ENCODE measurements around the gene ZNF562. TPM values are rescaled to one million over a fixed set of nuclear protein-coding genes. Genes with fewer than 3 reads are reported as not detected.

ZNF562 gene
- total and polyA plus RNA-seq, 10 of the 15 experiments (the other 5 are each of a cell fraction or from before 2014, with no cell fraction given): 5.2 to 21.1 (median 10.7) TPM

- CTCF ChIA-PET: no interaction called here
- no peaks in the 10 kb centered on the region for H4K20me1 ChIP-seq (ENCODE audit: control insufficient read depth, insufficient read depth)
- H3K9me3 ChIP-seq (replicated peaks; ENCODE audit: control insufficient read depth, insufficient read depth, low read length): no peaks in the 10 kb centered on the region; the same call in 2 of the 3 replicates
- H3K4me3 ChIP-seq: no peak overlapping the region
- intact Hi-C loops (cut with micrococcal nuclease; ENCODE audit: unreplicated experiment): no loop called here
- in situ Hi-C loops (cut with MboI): no loop called here
- no peak overlapping the region for H3K27ac ChIP-seq (ENCODE audit: control insufficient read depth, insufficient read depth)
- no peak overlapping the region for H3K9ac ChIP-seq (ENCODE audit: control insufficient read depth, insufficient read depth, low read length)
- DNase-seq (ENCODE audit: low read depth, low spot score) (no peak), ATAC-seq (no peak), FAIRE-seq (no peak)
- SMC1A ChIA-PET (ENCODE audit: uncharacterized antibody, unreplicated experiment): no interaction called here
- H2AFZ ChIP-seq (ENCODE audit: control insufficient read depth, low read depth, low read length): no peak overlapping the region
- RAD21 ChIA-PET (ENCODE audit: unreplicated experiment): no interaction called here
- no peaks in the 10 kb centered on the region for H3K79me2 ChIP-seq (ENCODE audit: control insufficient read depth, insufficient read depth, low read length)
- H3K36me3 ChIP-seq (ENCODE audit: control insufficient read depth in 2 of 2, insufficient read depth in 2 of 2, low read length in 1 of 2): no peaks in the 10 kb centered on the region
- BruUV-seq (replicated peaks): no TSS peak
- WGBS (ENCODE audit: insufficient coverage, insufficient replicate concordance, low lambda C conversion rate, missing lambda C conversion rate): 2% methylated on average over 3 of the region's 3 CpGs
- no peaks in the 10 kb centered on the region for H3K4me1 ChIP-seq (ENCODE audit: control insufficient read depth, insufficient read depth, low read length)
- POLR2A ChIA-PET: no interaction called here
- TF ChIP-seq TCF7 (IDR thresholded peaks at IDR 0.05; ENCODE audit: borderline replicate concordance): no peak
- no peak for TF ChIP-seq NR2C2 (IDR thresholded peaks at IDR 0.05; ENCODE audit: borderline replicate concordance, control insufficient read depth, insufficient read length, low read depth)
- TF ChIP-seq SMAD1 (IDR thresholded peaks at IDR 0.05; ENCODE audit: low read depth, partially characterized antibody): no peak
- no peak for TF ChIP-seq NFYA (IDR thresholded peaks at IDR 0.05; ENCODE audit: borderline replicate concordance, low read depth, low read length)
- no peak for TF ChIP-seq STAT1 (conservative IDR thresholded peaks at IDR 0.05)
- no peak for TF ChIP-seq JUND (IDR thresholded peaks at IDR 0.05; ENCODE audit: low read depth, low read length)
- no peak for TF ChIP-seq EZH2 (IDR thresholded peaks at IDR 0.05; ENCODE audit: borderline replicate concordance, control insufficient read depth, low read depth, low read length)
- no peak for TF ChIP-seq TARDBP (IDR thresholded peaks at IDR 0.05; ENCODE audit: borderline replicate concordance)
- no peak for TF ChIP-seq REST (IDR thresholded peaks at IDR 0.05; ENCODE audit: low read depth, low read length)
- TF ChIP-seq IRF4 (IDR thresholded peaks at IDR 0.05; ENCODE audit: low read depth, low read length): no peak
- TF ChIP-seq EGR1 (IDR thresholded peaks at IDR 0.05; ENCODE audit: borderline replicate concordance in 1 of 2, low read depth in 2 of 2, low read length in 2 of 2): no peak
- no peak for TF ChIP-seq BCL11A (IDR thresholded peaks at IDR 0.05; ENCODE audit: low read depth, low read length)
- no peak for TF ChIP-seq YY1 (IDR thresholded peaks at IDR 0.05; ENCODE audit: low read depth, low read length)
- H3K27me3 ChIP-seq (replicated peaks in 1 of 2; ENCODE audit: control insufficient read depth in 2 of 2, insufficient read depth in 2 of 2, low read length in 1 of 2): no peaks in the 10 kb centered on the region
- H3K4me2 ChIP-seq (ENCODE audit: control insufficient read depth, insufficient read depth): no peak overlapping the region
Measured at GRCh38 chr19:9597027-9597426, 77.9 kb downstream of the ZNF562 start.

Other genes with a start within 250 kb of the ZNF562 start
Only the 7 nearest of the 9 such genes appear.
- gene ZNF426, start 136.5 kb downstream of the ZNF562 start, total RNA-seq (2014; rRNA removed): 7.1 and 8.6 TPM in 2 replicates
- gene ZNF426, start 136.5 kb downstream of the ZNF562 start, total RNA-seq (2014; rRNA removed; fragmentation: Illumina TruSeq; extraction: Trizol): 10.0 and 10.5 TPM in 2 replicates
- 10.1 and 11.3 TPM in 2 replicates for gene ZNF426, start 136.5 kb downstream of the ZNF562 start, total RNA-seq (2021)
- gene ZNF426, start 136.5 kb downstream of the ZNF562 start, polyA plus RNA-seq (2011; rRNA removed): 3.0 and 4.0 TPM in 2 replicates
- gene ZNF426, start 136.5 kb downstream of the ZNF562 start, polyA plus RNA-seq (2014; fragmentation: Illumina TruSeq; extraction: Trizol): 6.3 and 6.5 TPM in 2 replicates
- gene ZNF426, start 136.5 kb downstream of the ZNF562 start, polyA plus RNA-seq (2014; fragmentation: Nextera tagmentation; extraction: Ambion mirVana): 1 to 10 TPM; 3.5 TPM
- 3.0 and 3.8 TPM in 2 replicates for gene ZNF426, start 136.5 kb downstream of the ZNF562 start, polyA plus RNA-seq (2014; rRNA removed)
- gene ZNF426, start 136.5 kb downstream of the ZNF562 start, polyA plus RNA-seq (2016; fragmentation: Nextera tagmentation; extraction: Ambion mirVana): 1 to 10 TPM; 8.3 to 9.2 TPM
- 55.0 and 69.4 TPM in 2 replicates for gene ZNF121, start 90.6 kb downstream of the ZNF562 start, total RNA-seq (2014; rRNA removed)
- 75.0 and 75.5 TPM in 2 replicates for gene ZNF121, start 90.6 kb downstream of the ZNF562 start, total RNA-seq (2014; rRNA removed; fragmentation: Illumina TruSeq; extraction: Trizol)
- 44.9 and 47.1 TPM in 2 replicates for gene ZNF121, start 90.6 kb downstream of the ZNF562 start, total RNA-seq (2021)
- 20.0 and 28.0 TPM in 2 replicates for gene ZNF121, start 90.6 kb downstream of the ZNF562 start, polyA plus RNA-seq (2011; rRNA removed)
- 18.0 and 24.6 TPM in 2 replicates for gene ZNF121, start 90.6 kb downstream of the ZNF562 start, polyA plus RNA-seq (2014; fragmentation: Illumina TruSeq; extraction: Trizol)
- 10 to 100 TPM in 1 of 2 experiments, 1 to 10 TPM in 1; 4.8 to 14.6 TPM for gene ZNF121, start 90.6 kb downstream of the ZNF562 start, polyA plus RNA-seq (2014; fragmentation: Nextera tagmentation; extraction: Ambion mirVana)
- gene ZNF121, start 90.6 kb downstream of the ZNF562 start, polyA plus RNA-seq (2014; rRNA removed): 12.8 and 13.5 TPM in 2 replicates
- 10 to 100 TPM; 14.3 to 17.4 TPM for gene ZNF121, start 90.6 kb downstream of the ZNF562 start, polyA plus RNA-seq (2016; fragmentation: Nextera tagmentation; extraction: Ambion mirVana)
- gene ZNF561, start 53.9 kb downstream of the ZNF562 start, total RNA-seq (2014; rRNA removed): 15.3 and 23.7 TPM in 2 replicates
- 23.7 and 24.0 TPM in 2 replicates for gene ZNF561, start 53.9 kb downstream of the ZNF562 start, total RNA-seq (2014; rRNA removed; fragmentation: Illumina TruSeq; extraction: Trizol)
- 17.7 and 21.2 TPM in 2 replicates for gene ZNF561, start 53.9 kb downstream of the ZNF562 start, total RNA-seq (2021)
- 38.2 and 44.2 TPM in 2 replicates for gene ZNF561, start 53.9 kb downstream of the ZNF562 start, polyA plus RNA-seq (2011; rRNA removed)
- 25.5 and 28.0 TPM in 2 replicates for gene ZNF561, start 53.9 kb downstream of the ZNF562 start, polyA plus RNA-seq (2014; fragmentation: Illumina TruSeq; extraction: Trizol)
- gene ZNF561, start 53.9 kb downstream of the ZNF562 start, polyA plus RNA-seq (2014; fragmentation: Nextera tagmentation; extraction: Ambion mirVana): 10 to 100 TPM; 12.8 to 18.8 TPM
- 17.0 and 19.4 TPM in 2 replicates for gene ZNF561, start 53.9 kb downstream of the ZNF562 start, polyA plus RNA-seq (2014; rRNA removed)
- 10 to 100 TPM; 18.3 to 23.2 TPM for gene ZNF561, start 53.9 kb downstream of the ZNF562 start, polyA plus RNA-seq (2016; fragmentation: Nextera tagmentation; extraction: Ambion mirVana)
- gene ZNF846, start 93.6 kb upstream of the ZNF562 start, total RNA-seq (2014; rRNA removed): 1.3 and 1.8 TPM in 2 replicates
- gene ZNF846, start 93.6 kb upstream of the ZNF562 start, total RNA-seq (2014; rRNA removed; fragmentation: Illumina TruSeq; extraction: Trizol): 1.5 and 1.7 TPM in 2 replicates
- 1.5 and 2.1 TPM in 2 replicates for gene ZNF846, start 93.6 kb upstream of the ZNF562 start, total RNA-seq (2021)
- gene ZNF846, start 93.6 kb upstream of the ZNF562 start, polyA plus RNA-seq (2011; rRNA removed): 1.2 and 1.6 TPM in 2 replicates
- gene ZNF846, start 93.6 kb upstream of the ZNF562 start, polyA plus RNA-seq (2014; fragmentation: Illumina TruSeq; extraction: Trizol): 1.5 and 1.6 TPM in 2 replicates
- gene ZNF846, start 93.6 kb upstream of the ZNF562 start, polyA plus RNA-seq (2014; fragmentation: Nextera tagmentation; extraction: Ambion mirVana): 1 to 10 TPM in 1 of 2 experiments, under 1 TPM in 1; 0.64 to 1.2 TPM
- gene ZNF846, start 93.6 kb upstream of the ZNF562 start, polyA plus RNA-seq (2014; rRNA removed): 2.6 and 4.1 TPM in 2 replicates
- 1 to 10 TPM; 1.2 to 1.7 TPM for gene ZNF846, start 93.6 kb upstream of the ZNF562 start, polyA plus RNA-seq (2016; fragmentation: Nextera tagmentation; extraction: Ambion mirVana)
- 26.2 and 28.6 TPM in 2 replicates for gene FBXL12, start 144.0 kb upstream of the ZNF562 start, total RNA-seq (2014; rRNA removed)
- 13.1 and 13.6 TPM in 2 replicates for gene FBXL12, start 144.0 kb upstream of the ZNF562 start, total RNA-seq (2014; rRNA removed; fragmentation: Illumina TruSeq; extraction: Trizol)
- gene FBXL12, start 144.0 kb upstream of the ZNF562 start, total RNA-seq (2021): 22.5 and 24.5 TPM in 2 replicates
- gene FBXL12, start 144.0 kb upstream of the ZNF562 start, polyA plus RNA-seq (2011; rRNA removed): 16.5 and 22.0 TPM in 2 replicates
- gene FBXL12, start 144.0 kb upstream of the ZNF562 start, polyA plus RNA-seq (2014; fragmentation: Illumina TruSeq; extraction: Trizol): 15.6 and 17.1 TPM in 2 replicates
- 1 to 10 TPM; 1.4 to 4.1 TPM for gene FBXL12, start 144.0 kb upstream of the ZNF562 start, polyA plus RNA-seq (2014; fragmentation: Nextera tagmentation; extraction: Ambion mirVana)
- gene FBXL12, start 144.0 kb upstream of the ZNF562 start, polyA plus RNA-seq (2014; rRNA removed): 35.7 and 40.0 TPM in 2 replicates
- 10 to 100 TPM; 26.8 to 27.3 TPM for gene FBXL12, start 144.0 kb upstream of the ZNF562 start, polyA plus RNA-seq (2016; fragmentation: Nextera tagmentation; extraction: Ambion mirVana)
- 297 and 314 TPM in 2 replicates for gene UBL5, start 152.8 kb upstream of the ZNF562 start, total RNA-seq (2014; rRNA removed)
- 292 and 299 TPM in 2 replicates for gene UBL5, start 152.8 kb upstream of the ZNF562 start, total RNA-seq (2014; rRNA removed; fragmentation: Illumina TruSeq; extraction: Trizol)
- 343 and 345 TPM in 2 replicates for gene UBL5, start 152.8 kb upstream of the ZNF562 start, total RNA-seq (2021)
- 679 and 767 TPM in 2 replicates for gene UBL5, start 152.8 kb upstream of the ZNF562 start, polyA plus RNA-seq (2011; rRNA removed)
- 340 and 433 TPM in 2 replicates for gene UBL5, start 152.8 kb upstream of the ZNF562 start, polyA plus RNA-seq (2014; fragmentation: Illumina TruSeq; extraction: Trizol)
- 100 to 1,000 TPM; 888 to 897 TPM for gene UBL5, start 152.8 kb upstream of the ZNF562 start, polyA plus RNA-seq (2014; fragmentation: Nextera tagmentation; extraction: Ambion mirVana)
- 477 and 654 TPM in 2 replicates for gene UBL5, start 152.8 kb upstream of the ZNF562 start, polyA plus RNA-seq (2014; rRNA removed)
- 100 to 1,000 TPM; 816 to 817 TPM for gene UBL5, start 152.8 kb upstream of the ZNF562 start, polyA plus RNA-seq (2016; fragmentation: Nextera tagmentation; extraction: Ambion mirVana)
- gene PIN1, start 160.2 kb upstream of the ZNF562 start, total RNA-seq (2014; rRNA removed): 155 and 162 TPM in 2 replicates
- 35.5 and 38.8 TPM in 2 replicates for gene PIN1, start 160.2 kb upstream of the ZNF562 start, total RNA-seq (2014; rRNA removed; fragmentation: Illumina TruSeq; extraction: Trizol)
- 90.4 and 95.6 TPM in 2 replicates for gene PIN1, start 160.2 kb upstream of the ZNF562 start, total RNA-seq (2021)
- 26.5 and 47.3 TPM in 2 replicates for gene PIN1, start 160.2 kb upstream of the ZNF562 start, polyA plus RNA-seq (2011; rRNA removed)
- 5.3 and 16.0 TPM in 2 replicates for gene PIN1, start 160.2 kb upstream of the ZNF562 start, polyA plus RNA-seq (2014; fragmentation: Illumina TruSeq; extraction: Trizol)
- gene PIN1, start 160.2 kb upstream of the ZNF562 start, polyA plus RNA-seq (2014; fragmentation: Nextera tagmentation; extraction: Ambion mirVana): 1 to 10 TPM; 2.4 to 6.1 TPM
- gene PIN1, start 160.2 kb upstream of the ZNF562 start, polyA plus RNA-seq (2014; rRNA removed): 156 and 169 TPM in 2 replicates
- gene PIN1, start 160.2 kb upstream of the ZNF562 start, polyA plus RNA-seq (2016; fragmentation: Nextera tagmentation; extraction: Ambion mirVana): 100 to 1,000 TPM; 180 to 209 TPM